Left forelimb (tissue), 1 donor: Measurements from ENCODE around the gene PCSK2.

Experiments
- DNase-seq: peaks from one replicate; pipeline ENCODE4 v3.0.0-alpha.2; 2018; ENCODE audit warnings: low spot score

Gene PCSK2

GRCh38 chr20:17339000-17339399 is 112.2 kb downstream of the PCSK2 start:
- DNase-seq = no peak

GRCh38 chr20:17343091-17343490 is 116.3 kb downstream of the PCSK2 start:
- DNase-seq = no peak

GRCh38 chr20:17343656-17344452 is 117.0 kb downstream of the PCSK2 start:
- no peak for DNase-seq

- no peak for DNase-seq
These were observed 118.0 kb downstream of the PCSK2 start for GRCh38 chr20:17344790-17345189.

- DNase-seq = no peak
These were observed 118.5 kb downstream of the PCSK2 start for GRCh38 chr20:17345321-17345720.

GRCh38 chr20:17350321-17350720 is 123.5 kb downstream of the PCSK2 start:
- DNase-seq = no peak

- DNase-seq = no peak
These were observed 130.4 kb downstream of the PCSK2 start for GRCh38 chr20:17357238-17357637.

GRCh38 chr20:17358854-17359253 is 132.0 kb downstream of the PCSK2 start:
- no peak for DNase-seq

GRCh38 chr20:17364681-17365080 is 137.8 kb downstream of the PCSK2 start:
- no peak for DNase-seq

- DNase-seq = no peak
These were observed 139.0 kb downstream of the PCSK2 start for GRCh38 chr20:17365831-17366230.

GRCh38 chr20:17369506-17369905 is 142.7 kb downstream of the PCSK2 start:
- no peak for DNase-seq

GRCh38 chr20:17372806-17373440 is 146.1 kb downstream of the PCSK2 start:
- DNase-seq = no peak

- DNase-seq = no peak
These were observed 147.2 kb downstream of the PCSK2 start for GRCh38 chr20:17374086-17374485.

GRCh38 chr20:17376031-17376430 is 149.2 kb downstream of the PCSK2 start:
- no peak for DNase-seq

- DNase-seq = no peak
These were observed 150.4 kb downstream of the PCSK2 start for GRCh38 chr20:17377231-17377630.

- no peak for DNase-seq
These were observed 152.8 kb downstream of the PCSK2 start for GRCh38 chr20:17379651-17380050.

GRCh38 chr20:17380801-17381200 is 154.0 kb downstream of the PCSK2 start:
- DNase-seq = no peak

- no peak for DNase-seq
These were observed 154.9 kb downstream of the PCSK2 start for GRCh38 chr20:17381724-17382123.

- no peak for DNase-seq
These were observed 159.0 kb downstream of the PCSK2 start for GRCh38 chr20:17385798-17386197.

GRCh38 chr20:17390655-17391054 is 163.8 kb downstream of the PCSK2 start:
- no peak for DNase-seq

- DNase-seq = no peak
These were observed 164.4 kb downstream of the PCSK2 start for GRCh38 chr20:17391127-17391771.

- no peak for DNase-seq
These were observed 167.6 kb downstream of the PCSK2 start for GRCh38 chr20:17394411-17394810.

- no peak for DNase-seq
These were observed 168.9 kb downstream of the PCSK2 start for GRCh38 chr20:17395729-17396128.
